B cell (primary cell): ENCODE results near the gene ZC3H12C. TPM values are rescaled to one million over a fixed set of nuclear protein-coding genes. Genes with fewer than 3 reads are reported as not detected.
A peak's percentile ranks its signal among the peaks of the same experiment; 100 is the strongest.
"Not testable (repeated sequence)": the region's sequence is repeated elsewhere in the genome, so short reads cannot be mapped to it uniquely, and the experiment has no call there.

Source experiments
- ATAC-seq: fragments of 200-7000 bp; cut with Tn5 transposase; one replicate; pipeline ENCODE4 v1.10.0; 2021; ENCODE audit warnings: low read depth, mild to moderate bottlenecking, moderate number of reproducible peaks, moderate library complexity
- CTCF ChIA-PET: fragments of 350-600 bp; sonication (Branson Sonifier 250); formaldehyde crosslinking; loops from one replicate; lab custom pipeline; 2021; ENCODE audit warnings: antibody characterized with exemption, inconsistent platforms; lab: Charles Lee
- POLR2A ChIA-PET: fragments of 350-600 bp; sonication (Branson Sonifier 250); formaldehyde crosslinking; loops from one replicate; lab custom pipeline; 2021; ENCODE audit warnings: antibody characterized with exemption; lab: Charles Lee
- DNase-seq: peaks from one replicate; pipeline ENCODE4 v3.0.0; 2013
- H2AFZ ChIP-seq: 2 replicates; pipeline ENCODE4 v1.6.1; 2012; ENCODE audit warnings: mild to moderate bottlenecking, low read depth, low read length; ENCODE audit not compliant: insufficient read depth, poor library complexity, severe bottlenecking
- H3K27ac ChIP-seq, 2 donors: 1 replicate in 1 of 2; 2 replicates in 1 of 2; pipeline ENCODE4 v1.5.1; 2012 to 2013; ENCODE audit warnings: low read length in 2 of 2, mild to moderate bottlenecking in 2 of 2, moderate library complexity in 1 of 2
- H3K27me3 ChIP-seq, 4 experiments: fragments of 200-600 bp in 1 of 4; sonication (generic) in 1 of 4; replicated peaks in 1 of 4; 1 replicate in 2 of 4; 2 replicates in 2 of 4; pipeline versions ENCODE4 v1.6.1 to v1.7.0; 2013 to 2016; ENCODE audit warnings: low read length in 3 of 4, mild to moderate bottlenecking in 2 of 4, mixed read lengths in 1 of 4, moderate library complexity in 1 of 4; ENCODE audit not compliant: insufficient read depth in 4 of 4, control insufficient read depth in 3 of 4; ENCODE audit errors: control extremely low read depth in 1 of 4
- H3K36me3 ChIP-seq, 2 experiments: replicated peaks in 1 of 2; 1 replicate in 1 of 2; 2 replicates in 1 of 2; pipeline versions ENCODE4 v1.6.1 to v1.7.1; 2013; ENCODE audit warnings: low read length in 1 of 2; ENCODE audit not compliant: insufficient read depth in 2 of 2, control insufficient read depth in 1 of 2; ENCODE audit errors: control extremely low read depth in 1 of 2, extremely low read depth in 1 of 2
- H3K4me1 ChIP-seq, 2 donors: fragments of 200-600 bp in 1 of 2; sonication (generic) in 1 of 2; 1 replicate in 1 of 2; 2 replicates in 1 of 2; pipeline versions ENCODE4 v1.5.1 to v1.6.1; 2013 to 2017; ENCODE audit warnings: low read length in 2 of 2; ENCODE audit not compliant: control insufficient read depth in 2 of 2, insufficient read depth in 2 of 2
- H3K4me2 ChIP-seq: replicated peaks from 2 replicates; pipeline ENCODE3; 2012; ENCODE audit warnings: mild to moderate bottlenecking, low read depth, low read length; ENCODE audit not compliant: poor library complexity, severe bottlenecking
- H3K4me3 ChIP-seq, 5 experiments: fragments of 200-600 bp in 1 of 5; sonication (generic) in 1 of 5; 1 replicate in 3 of 5; 2 replicates in 2 of 5; pipeline versions ENCODE4 v1.5.1 to v1.7.0; 2011 to 2016; ENCODE audit warnings: low read length in 4 of 5, mild to moderate bottlenecking in 4 of 5, low read depth in 2 of 5, control low read depth in 1 of 5, moderate library complexity in 1 of 5; ENCODE audit not compliant: insufficient read depth in 1 of 5; ENCODE audit errors: control extremely low read depth in 1 of 5, extremely low read depth in 1 of 5
- H3K79me2 ChIP-seq: fragments of 200-600 bp; sonication (generic); one replicate; pipeline ENCODE4 v1.6.0; 2016; ENCODE audit warnings: low read length; ENCODE audit not compliant: control insufficient read depth, insufficient read depth
- H3K9ac ChIP-seq: fragments of 200-600 bp; sonication (generic); 2 replicates; pipeline ENCODE4 v1.6.1; 2017; ENCODE audit warnings: mild to moderate bottlenecking, low read length, moderate library complexity
- H3K9me3 ChIP-seq, 3 donors: one replicate each; pipeline versions ENCODE4 v1.6.1 to v1.7.1; 2013; ENCODE audit warnings: low read length in 2 of 3; ENCODE audit not compliant: control insufficient read depth in 2 of 3, insufficient read depth in 1 of 3; ENCODE audit errors: control extremely low read depth in 1 of 3
- H4K20me1 ChIP-seq: 2 replicates; pipeline ENCODE4 v1.6.0; 2012; ENCODE audit warnings: mild to moderate bottlenecking, low read length; ENCODE audit not compliant: insufficient read depth, control insufficient read depth, poor library complexity, severe bottlenecking
- H3K27ac Mint-ChIP-seq: one replicate; pipeline ENCODE4 v1.8.0; 2021; ENCODE audit warnings: mixed read lengths
- H3K27me3 Mint-ChIP-seq: one replicate; pipeline ENCODE4 v1.8.0; 2021; ENCODE audit warnings: mixed read lengths
- H3K4me1 Mint-ChIP-seq: one replicate; pipeline ENCODE4 v1.8.0; 2021; ENCODE audit warnings: mixed read lengths
- H3K4me3 Mint-ChIP-seq: one replicate; pipeline ENCODE4 v1.8.0; 2021; ENCODE audit warnings: mixed read lengths
- H3K9me3 Mint-ChIP-seq: one replicate; pipeline ENCODE4 v1.8.0; 2022; ENCODE audit warnings: mixed read lengths; ENCODE audit not compliant: insufficient read depth
- EZH2 ChIP-seq: IDR thresholded peaks from 2 replicates; pipeline ENCODE4 v1.6.1; 2012; ENCODE audit warnings: borderline replicate concordance, low read depth, mild to moderate bottlenecking, moderate library complexity, low read length; ENCODE audit not compliant: insufficient read depth, poor library complexity, severe bottlenecking
- WGBS: methylation state at CpG from one replicate; pipeline ENCODE4 v1.1.5; 2013; ENCODE audit warnings: missing lambda C conversion rate; ENCODE audit not compliant: insufficient coverage; 5-methylcytosine and 5-hydroxymethylcytosine counted together
- intact Hi-C: fragments of 100-400 bp; cut with micrococcal nuclease; formaldehyde crosslinking; loops from one replicate; pipeline ENCODE4 v1.10.0; 2022
- polyA plus RNA-seq: library from polyadenylated mRNA; depleted of rRNA; stranded (reverse); fragments of >200 nt; gene quantifications from 2 replicates; pipeline ENCODE4 v1.2.3, GENCODE V29; 2012
- total RNA-seq, 2 donors: library from RNA; stranded (reverse); fragments of 120-200 nt in 1 of 2; gene quantifications; 1 replicate in 1 of 2; 2 replicates in 1 of 2; pipeline versions ENCODE4 v1.2.3 to v1.2.4, GENCODE V29; 2013 to 2022

Gene ZC3H12C
- total and polyA plus RNA-seq, 2 donors (not counting 1 experiment from before 2014, with no cell fraction given): 0.01 to 0.10 TPM

- H3K4me1 ChIP-seq, H3K27me3 ChIP-seq, DNase-seq, H3K4me3 Mint-ChIP-seq, ATAC-seq, H3K9ac ChIP-seq, H3K9me3 Mint-ChIP-seq, H3K27me3 Mint-ChIP-seq, H3K36me3 ChIP-seq, H3K27ac ChIP-seq, H3K4me1 Mint-ChIP-seq, H3K9me3 ChIP-seq, H3K4me2 ChIP-seq, H4K20me1 ChIP-seq, H3K79me2 ChIP-seq, H3K27ac Mint-ChIP-seq, POLR2A ChIA-PET, intact Hi-C loops, CTCF ChIA-PET: not testable (repeated sequence)
- H3K4me3 ChIP-seq: peak overlapping the region in 1 of 5 experiments; percentile 25
- peak overlapping the region; percentile 22 for H2AFZ ChIP-seq
- no CpG with 5 or more reads among the region's 14 CpGs for WGBS
Observed at GRCh38 chr11:110209313-110209694, 116.1 kb downstream of the ZC3H12C start.

- intact Hi-C loops: no loop called here
- POLR2A ChIA-PET: no interaction called here
- Histone ChIP-seq H2AFZ (no peak overlapping the region), H3K79me2 (no peaks in the 10 kb centered on the region), H3K4me2 (no peak overlapping the region), H3K4me3 (no peak overlapping the region), H4K20me1 (no peaks in the 10 kb centered on the region), H3K9ac (no peak overlapping the region), H3K9me3 (no peaks in the 10 kb centered on the region), H3K27me3 (no peaks in the 10 kb centered on the region), H3K27ac (no peak overlapping the region), H3K4me1 (no peaks in the 10 kb centered on the region), H3K36me3 (no peaks in the 10 kb centered on the region)
- DNase-seq: no peak
- ATAC-seq: no peak
- Mint-ChIP-seq H3K4me1 (no peaks in the 10 kb centered on the region), H3K9me3 (no peaks in the 10 kb centered on the region), H3K4me3 (no peak overlapping the region), H3K27me3 (no peaks in the 10 kb centered on the region), H3K27ac (no peak overlapping the region)
- TF ChIP-seq EZH2: no peak
- WGBS: 98% methylated on average over 5 of the region's 12 CpGs
- CTCF ChIA-PET: interaction anchor here (1.3 kb wide), 1 partner anchor 19 kb away, joined by 4 read pairs; no protein-coding TSS in a partner anchor
Observed at GRCh38 chr11:110217223-110217877, 124.2 kb downstream of the ZC3H12C start.
